Umbilical cord (tissue), 2 donors: Measurements from ENCODE around the gene TAF13. TPM values are rescaled to one million over a fixed set of nuclear protein-coding genes. Genes with fewer than 3 reads are reported as not detected.
A peak's percentile ranks its signal among the peaks of the same experiment; 100 is the strongest.

Experiments used
- DNase-seq: peaks from one replicate; pipeline ENCODE4 v3.0.0-alpha.2; 2015; ENCODE audit warnings: low spot score
- total RNA-seq: library from RNA; depleted of rRNA; stranded (reverse); fragments of >200 nt; gene quantifications from one replicate; pipeline ENCODE4 v1.2.3, GENCODE V29; 2014; ENCODE audit warnings: low replicate concordance; ENCODE audit not compliant: insufficient read depth

TAF13 gene
- total RNA-seq = 71.0 TPM

- DNase-seq = peak; percentile 98
Measured at GRCh38 chr1:109075531-109076490, at the start of gene TAF13. Gene TAF13 (minus strand): TSS chr1:109076003. CDS start chr1:109075947, 56 bp downstream.

- DNase-seq = no peak
Measured at GRCh38 chr1:109120356-109120755, 44.6 kb upstream of the TAF13 start.

- no peak for DNase-seq
Measured at GRCh38 chr1:109118089-109118488, 42.3 kb upstream of the TAF13 start.

GRCh38 chr1:109116286-109116685 is 40.5 kb upstream of the TAF13 start:
- DNase-seq = no peak

GRCh38 chr1:109115685-109116084 is 39.9 kb upstream of the TAF13 start:
- no peak for DNase-seq

GRCh38 chr1:109114342-109114674 is 38.5 kb upstream of the TAF13 start:
- no peak for DNase-seq

GRCh38 chr1:109113590-109114341 is 38.0 kb upstream of the TAF13 start, which contains the start of gene ELAPOR1:
Gene ELAPOR1 (plus strand): TSS chr1:109114115. CDS start chr1:109114184, 69 bp downstream.
- DNase-seq = peak; percentile 72

GRCh38 chr1:109112652-109113285 is 37.0 kb upstream of the TAF13 start:
- peak; percentile 90 for DNase-seq

- DNase-seq = peak; percentile 46
Measured at GRCh38 chr1:109112056-109112651, 36.4 kb upstream of the TAF13 start.

GRCh38 chr1:109111386-109112055 is 35.7 kb upstream of the TAF13 start:
- DNase-seq = no peak

- DNase-seq = no peak
Measured at GRCh38 chr1:109109906-109110305, 34.1 kb upstream of the TAF13 start.

GRCh38 chr1:109107785-109108184 is 32.0 kb upstream of the TAF13 start:
- no peak for DNase-seq

- no peak for DNase-seq
Measured at GRCh38 chr1:109105881-109106280, 30.1 kb upstream of the TAF13 start.

- DNase-seq = no peak
Measured at GRCh38 chr1:109104364-109105151, 28.8 kb upstream of the TAF13 start.

- peak; percentile 99 for DNase-seq
Measured at GRCh38 chr1:109099938-109100773, 24.4 kb upstream of the TAF13 start.

GRCh38 chr1:109096120-109096519 is 20.3 kb upstream of the TAF13 start:
- peak; percentile 22 for DNase-seq

- no peak for DNase-seq
Measured at GRCh38 chr1:109095631-109096030, 19.8 kb upstream of the TAF13 start.

GRCh38 chr1:109094871-109095270 is 19.1 kb upstream of the TAF13 start:
- DNase-seq = no peak

GRCh38 chr1:109094377-109094803 is 18.6 kb upstream of the TAF13 start:
- DNase-seq = no peak
